HEK293 (cell line): ENCODE data around the gene DNAJC6.

Experiments used
- CTCF ChIP-seq: fragments of 450-650 bp; formaldehyde crosslinking; IDR thresholded peaks from 2 replicates; pipeline ENCODE4 v1.5.1; 2016; ENCODE audit warnings: missing biosample characterization, missing genetic modification characterization
- KLF1 ChIP-seq: fragments of 450-650 bp; formaldehyde crosslinking; IDR thresholded peaks from 2 replicates; pipeline ENCODE4 v1.5.1; 2016; ENCODE audit warnings: missing biosample characterization, missing genetic modification characterization
- ZNF324 ChIP-seq: fragments of 450-650 bp; formaldehyde crosslinking; IDR thresholded peaks from 2 replicates; pipeline ENCODE4 v1.5.1; 2016; ENCODE audit warnings: missing biosample characterization, missing genetic modification characterization
- ZNF768 ChIP-seq: fragments of 450-650 bp; formaldehyde crosslinking; IDR thresholded peaks from 2 replicates; pipeline ENCODE4 v1.5.1; 2018; ENCODE audit warnings: missing biosample characterization, mild to moderate bottlenecking, missing genetic modification characterization

DNA sequence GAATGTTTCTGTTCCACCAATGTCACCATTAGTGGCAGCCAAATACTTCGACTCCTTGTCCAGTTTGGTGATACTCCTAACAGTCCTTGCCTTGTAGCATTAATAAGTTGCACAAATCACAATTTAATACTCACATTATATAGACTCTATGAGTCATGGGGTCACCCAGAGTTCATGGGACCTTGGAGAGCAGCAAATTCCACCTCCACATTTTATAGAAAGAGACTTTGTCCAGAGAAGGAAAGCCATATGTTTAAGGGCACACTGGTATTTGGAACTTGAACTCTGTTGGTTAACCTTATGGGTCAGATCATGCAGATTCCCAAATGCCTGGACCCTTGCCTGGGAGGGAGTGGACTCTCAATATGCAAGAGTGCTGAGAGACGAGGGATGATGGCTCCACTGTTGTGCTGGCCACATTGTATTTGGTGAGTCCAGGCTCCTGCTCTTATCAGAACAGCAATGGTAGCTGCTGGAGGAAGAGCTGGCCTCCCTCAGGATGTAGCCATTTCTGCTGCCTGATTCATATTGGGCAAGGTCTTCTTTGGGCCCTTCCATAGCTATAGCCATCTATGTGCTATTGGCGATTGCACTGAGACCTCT is 30.6 kb downstream of the DNAJC6 start:
- no peak for TF ChIP-seq CTCF (tag by site-specific recombination)
- no peak for TF ChIP-seq ZNF324 (tag by site-specific recombination)
- no peak for TF ChIP-seq ZNF768 (tag by site-specific recombination)
- no peak for TF ChIP-seq KLF1 (tag by site-specific recombination)
